SH-SY5Y (cell line): Measurements from ENCODE around the gene SLC44A5.

ENCODE experiments used
- GATA2 ChIP-seq: IDR thresholded peaks from 2 replicates; pipeline ENCODE4 v1.6.1; 2011; ENCODE audit warnings: mild to moderate bottlenecking, low read depth, low read length
- GATA3 ChIP-seq: IDR thresholded peaks from 2 replicates; pipeline ENCODE4 v1.6.1; 2011; ENCODE audit warnings: low read depth, mild to moderate bottlenecking, low read length, moderate library complexity

- TF ChIP-seq GATA2 (no peak), GATA3 (no peak)
Observed at GRCh38 chr1:75198761-75199160, 412.2 kb downstream of the SLC44A5 start.
